HCT116 (cell line): ENCODE results near the gene GRIP1. TPM values are rescaled to one million over a fixed set of nuclear protein-coding genes. Genes with fewer than 3 reads are reported as not detected.

Experiments used
- ATAC-seq: fragments of 200-7000 bp; cut with Tn5 transposase; 2 replicates; pipeline ENCODE4 v1.9.1; 2020; ENCODE audit warnings: mild to moderate bottlenecking, moderate library complexity
- BruUV-seq: library from RNA; stranded (reverse); fragments of 400-500 nt; replicated peaks from 2 replicates; lab custom pipeline; 2021; lab: Mats Ljungman, UMichigan
- CTCF ChIA-PET: fragments of 300-600 bp; sonication (Branson Sonifier 250); formaldehyde crosslinking; loops from one replicate; lab custom pipeline; 2021; ENCODE audit warnings: antibody characterized with exemption; lab: Charles Lee
- POLR2A ChIA-PET: fragments of 300-600, 350-600 bp; sonication (Branson Sonifier 250); formaldehyde crosslinking; loops from one replicate; lab custom pipeline; 2021; ENCODE audit warnings: antibody characterized with exemption; lab: Charles Lee
- RAD21 ChIA-PET, 2 experiments: fragments of 300-600 bp; sonication (Branson Sonifier 250); formaldehyde crosslinking; loops; one replicate each; lab custom pipeline; 2023; ENCODE audit warnings: low total read pairs in 2 of 2; ENCODE audit not compliant: uncharacterized antibody in 2 of 2, unreplicated experiment in 2 of 2, low non-redundant PET in 1 of 2; lab: Charles Lee
- DNase-seq: peaks from one replicate; pipeline ENCODE4 v3.0.0-alpha.2; 2010; ENCODE audit warnings: low read depth, low spot score
- H2AFZ ChIP-seq: fragments of 200-600 bp; shearing (Covaris generic), sonication (generic); 2 replicates; pipeline ENCODE4 v1.6.1; 2017; ENCODE audit warnings: low read depth, mixed run types, mixed read lengths, antibody characterized with exemption, low read length; ENCODE audit not compliant: poor library complexity, severe bottlenecking
- H3K27ac ChIP-seq: 2 replicates; pipeline ENCODE4 v1.5.1; 2012; ENCODE audit warnings: low read depth, low read length
- H3K27me3 ChIP-seq: fragments of 200-600 bp; sonication (generic); 2 replicates; pipeline ENCODE4 v1.6.1; 2016; ENCODE audit warnings: mixed run types, low read length, mixed read lengths; ENCODE audit not compliant: insufficient read depth
- H3K36me3 ChIP-seq, 2 experiments: fragments of 200-500 bp in 1 of 2; fragments of 200-600 bp in 1 of 2; sonication (Bioruptor generic) in 1 of 2; sonication (generic) in 1 of 2; 2 replicates each; pipeline versions ENCODE4 v1.5.1 to v1.6.1; 2014 to 2016; ENCODE audit warnings: low read length in 2 of 2, inconsistent platforms in 1 of 2, mixed read lengths in 1 of 2, mixed run types in 1 of 2; ENCODE audit not compliant: insufficient read depth in 2 of 2, control insufficient read depth in 1 of 2
- H3K4me1 ChIP-seq, 2 experiments: fragments of 200-600 bp in 1 of 2; sonication (generic) in 1 of 2; 2 replicates each; pipeline versions ENCODE4 v1.5.1 to v1.6.1; 2012 to 2017; ENCODE audit warnings: low read length in 2 of 2, inconsistent platforms in 1 of 2, mild to moderate bottlenecking in 1 of 2, mixed read lengths in 1 of 2, mixed run types in 1 of 2, moderate library complexity in 1 of 2; ENCODE audit not compliant: insufficient read depth in 2 of 2, control insufficient read depth in 1 of 2
- H3K4me2 ChIP-seq: fragments of 200-600 bp; sonication (generic); 2 replicates; pipeline ENCODE4 v1.6.1; 2017; ENCODE audit warnings: mixed run types, low read length, mixed read lengths
- H3K4me3 ChIP-seq, 2 experiments: fragments of 200-600 bp in 1 of 2; sonication (generic) in 1 of 2; replicated peaks in 1 of 2; 2 replicates each; pipeline ENCODE4 v1.5.1; 2011 to 2016; ENCODE audit warnings: low read length in 2 of 2, control low read depth in 1 of 2, low read depth in 1 of 2, mild to moderate bottlenecking in 1 of 2, mixed read lengths in 1 of 2, mixed run types in 1 of 2
- H3K79me2 ChIP-seq: fragments of 200-600 bp; sonication (generic); 2 replicates; pipeline ENCODE4 v1.6.1; 2017; ENCODE audit warnings: mild to moderate bottlenecking, mixed run types, low read length, moderate library complexity, mixed read lengths; ENCODE audit not compliant: insufficient read depth
- H3K9ac ChIP-seq: fragments of 200-600 bp; sonication (generic); 2 replicates; pipeline ENCODE4 v1.6.1; 2016; ENCODE audit warnings: low read length, mixed read lengths
- H3K9me2 ChIP-seq: fragments of 200-600 bp; sonication (generic), shearing (Covaris generic); 2 replicates; pipeline ENCODE4 v1.6.1; 2017; ENCODE audit warnings: mixed run types, mild to moderate bottlenecking, moderate library complexity; ENCODE audit not compliant: insufficient read depth
- H3K9me3 ChIP-seq, 2 experiments: fragments of 200-500 bp in 1 of 2; fragments of 200-600 bp in 1 of 2; sonication (Bioruptor generic) in 1 of 2; sonication (generic) in 1 of 2; 2 replicates each; pipeline ENCODE4 v1.6.1; 2014 to 2017; ENCODE audit warnings: low read length in 2 of 2, mixed read lengths in 2 of 2, inconsistent platforms in 1 of 2, low read depth in 1 of 2, mild to moderate bottlenecking in 1 of 2, mixed run types in 1 of 2, moderate library complexity in 1 of 2; ENCODE audit not compliant: control insufficient read depth in 1 of 2, insufficient read depth in 1 of 2
- H4K20me1 ChIP-seq: fragments of 200-600 bp; sonication (generic), shearing (Covaris generic); 2 replicates; pipeline ENCODE4 v1.6.1; 2017; ENCODE audit warnings: mixed run types, mild to moderate bottlenecking, moderate library complexity; ENCODE audit not compliant: insufficient read depth
- CBX3 ChIP-seq: IDR thresholded peaks from 2 replicates; pipeline ENCODE4 v1.6.1; 2012; ENCODE audit warnings: low read depth
- CEBPB ChIP-seq: IDR thresholded peaks from 2 replicates; pipeline ENCODE4 v1.6.1; 2012; ENCODE audit warnings: low read depth
- EGR1 ChIP-seq: IDR thresholded peaks from 2 replicates; pipeline ENCODE4 v1.6.1; 2012; ENCODE audit warnings: low read depth
- EZH2 ChIP-seq: fragments of 200-600 bp; sonication (generic); IDR thresholded peaks from 2 replicates; pipeline ENCODE4 v1.6.1; 2017; ENCODE audit warnings: antibody characterized with exemption, mixed run types
- EZH2phosphoT487 ChIP-seq: fragments of 200-600 bp; IDR thresholded peaks from 2 replicates; pipeline ENCODE4 v1.6.1; 2018; ENCODE audit warnings: antibody characterized with exemption, borderline replicate concordance
- FOSL1 ChIP-seq: IDR thresholded peaks from 2 replicates; pipeline ENCODE4 v1.6.1; 2012; ENCODE audit warnings: low read depth
- POLR2A ChIP-seq: IDR thresholded peaks from 2 replicates; pipeline ENCODE4 v1.7.0; 2011; ENCODE audit warnings: borderline replicate concordance; ENCODE audit not compliant: insufficient read depth, insufficient read length; ENCODE audit errors: extremely low read depth
- POLR2AphosphoS5 ChIP-seq: IDR thresholded peaks from 2 replicates; pipeline ENCODE4 v1.6.1; 2011; ENCODE audit warnings: mild to moderate bottlenecking, low read depth, low read length, moderate library complexity
- RAD21 ChIP-seq: IDR thresholded peaks from 2 replicates; pipeline ENCODE4 v1.6.1; 2012; ENCODE audit warnings: low read depth, mild to moderate bottlenecking
- SIN3A ChIP-seq: IDR thresholded peaks from 2 replicates; pipeline ENCODE4 v1.6.1; 2012; ENCODE audit warnings: low read depth
- SP1 ChIP-seq: IDR thresholded peaks from 2 replicates; pipeline ENCODE4 v1.6.1; 2012; ENCODE audit warnings: low read depth
- SRF ChIP-seq: IDR thresholded peaks from 2 replicates; pipeline ENCODE4 v1.6.1; 2012; ENCODE audit warnings: low read depth
- YY1 ChIP-seq: IDR thresholded peaks from 2 replicates; pipeline ENCODE4 v1.6.1; 2011; ENCODE audit warnings: low read length, low read depth, moderate library complexity, mild to moderate bottlenecking; ENCODE audit not compliant: insufficient replicate concordance; ENCODE audit errors: extremely low read depth
- ZFX ChIP-seq: fragments of 450-650 bp; IDR thresholded peaks from 2 replicates; pipeline ENCODE4 v1.6.1; 2017
- intact Hi-C: fragments of 100-400 bp; cut with micrococcal nuclease; formaldehyde crosslinking; loops from 2 replicates; pipeline ENCODE4 v1.10.0; 2022
- total RNA-seq: library from RNA; stranded (reverse); gene quantifications from one replicate; pipeline ENCODE4 v1.2.1, GENCODE V29; 2021; ENCODE audit not compliant: unreplicated experiment
- TF ChIP-seq, protein P1 (sequence below): IDR thresholded peaks from 2 replicates; pipeline ENCODE4 v1.6.1; 2011; ENCODE audit warnings: mild to moderate bottlenecking, low read length, moderate library complexity; ENCODE audit not compliant: insufficient replicate concordance; ENCODE audit errors: extremely low read depth
- TF ChIP-seq, protein P2 (sequence below), 3 experiments: fragments of 200-600 bp in 1 of 3; sonication (generic) in 1 of 3; IDR thresholded peaks in 2 of 3; conservative IDR thresholded peaks in 1 of 3; 2 replicates each; pipeline ENCODE4 v1.5.1; 2012 to 2017; ENCODE audit warnings: low read depth in 2 of 3, low read length in 2 of 3, antibody characterized with exemption in 1 of 3, borderline replicate concordance in 1 of 3, control low read depth in 1 of 3, mild to moderate bottlenecking in 1 of 3, mixed read lengths in 1 of 3, mixed run types in 1 of 3, moderate library complexity in 1 of 3; ENCODE audit not compliant: insufficient read depth in 1 of 3
- TF ChIP-seq, protein P3 (sequence below): IDR thresholded peaks from 2 replicates; pipeline ENCODE4 v1.6.1; 2012
- TF ChIP-seq, protein P4 (sequence below): IDR thresholded peaks from 2 replicates; pipeline ENCODE4 v1.6.1; 2012; ENCODE audit warnings: low read depth
- TF ChIP-seq, protein P5 (sequence below): IDR thresholded peaks from 2 replicates; pipeline ENCODE4 v1.6.1; 2012

The GRIP1 gene
- total RNA-seq, 1 experiment from 2014 or later, result not detected

GRCh38 chr12:66684222-66684621, 5.3 kb upstream of the GRIP1 start (continued):
- TF ChIP-seq, protein P1, sequence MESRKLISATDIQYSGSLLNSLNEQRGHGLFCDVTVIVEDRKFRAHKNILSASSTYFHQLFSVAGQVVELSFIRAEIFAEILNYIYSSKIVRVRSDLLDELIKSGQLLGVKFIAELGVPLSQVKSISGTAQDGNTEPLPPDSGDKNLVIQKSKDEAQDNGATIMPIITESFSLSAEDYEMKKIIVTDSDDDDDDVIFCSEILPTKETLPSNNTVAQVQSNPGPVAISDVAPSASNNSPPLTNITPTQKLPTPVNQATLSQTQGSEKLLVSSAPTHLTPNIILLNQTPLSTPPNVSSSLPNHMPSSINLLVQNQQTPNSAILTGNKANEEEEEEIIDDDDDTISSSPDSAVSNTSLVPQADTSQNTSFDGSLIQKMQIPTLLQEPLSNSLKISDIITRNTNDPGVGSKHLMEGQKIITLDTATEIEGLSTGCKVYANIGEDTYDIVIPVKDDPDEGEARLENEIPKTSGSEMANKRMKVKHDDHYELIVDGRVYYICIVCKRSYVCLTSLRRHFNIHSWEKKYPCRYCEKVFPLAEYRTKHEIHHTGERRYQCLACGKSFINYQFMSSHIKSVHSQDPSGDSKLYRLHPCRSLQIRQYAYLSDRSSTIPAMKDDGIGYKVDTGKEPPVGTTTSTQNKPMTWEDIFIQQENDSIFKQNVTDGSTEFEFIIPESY, result no peak
- TF ChIP-seq SIN3A, result no peak
- no peak for TF ChIP-seq CEBPB

- Histone ChIP-seq H3K27ac (no peak overlapping the region), H3K9me3 (no peaks in the 10 kb centered on the region), H4K20me1 (no peaks in the 10 kb centered on the region), H3K4me3 (no peak overlapping the region), H3K79me2 (no peaks in the 10 kb centered on the region), H3K27me3 (peaks cover 92% of the 10 kb centered on the region), H3K4me2 (no peak overlapping the region), H3K9ac (no peak overlapping the region), H2AFZ (no peak overlapping the region), H3K9me2 (no peaks in the 10 kb centered on the region), H3K36me3 (no peaks in the 10 kb centered on the region), H3K4me1 (no peaks in the 10 kb centered on the region)
- ChIA-PET CTCF (interaction anchor here (2.3 kb wide), 1 partner anchor 26 kb away, joined by 6 read pairs; no protein-coding TSS in a partner anchor), RAD21 (no interaction called here), POLR2A (no interaction called here)
- ATAC-seq, result no peak
- no peak for DNase-seq
- intact Hi-C loops, result no loop called here
- BruUV-seq, result no TSS peak
- no peak for TF ChIP-seq POLR2A
- no peak for TF ChIP-seq POLR2AphosphoS5
- TF ChIP-seq SP1, result no peak
- TF ChIP-seq, protein P2, sequence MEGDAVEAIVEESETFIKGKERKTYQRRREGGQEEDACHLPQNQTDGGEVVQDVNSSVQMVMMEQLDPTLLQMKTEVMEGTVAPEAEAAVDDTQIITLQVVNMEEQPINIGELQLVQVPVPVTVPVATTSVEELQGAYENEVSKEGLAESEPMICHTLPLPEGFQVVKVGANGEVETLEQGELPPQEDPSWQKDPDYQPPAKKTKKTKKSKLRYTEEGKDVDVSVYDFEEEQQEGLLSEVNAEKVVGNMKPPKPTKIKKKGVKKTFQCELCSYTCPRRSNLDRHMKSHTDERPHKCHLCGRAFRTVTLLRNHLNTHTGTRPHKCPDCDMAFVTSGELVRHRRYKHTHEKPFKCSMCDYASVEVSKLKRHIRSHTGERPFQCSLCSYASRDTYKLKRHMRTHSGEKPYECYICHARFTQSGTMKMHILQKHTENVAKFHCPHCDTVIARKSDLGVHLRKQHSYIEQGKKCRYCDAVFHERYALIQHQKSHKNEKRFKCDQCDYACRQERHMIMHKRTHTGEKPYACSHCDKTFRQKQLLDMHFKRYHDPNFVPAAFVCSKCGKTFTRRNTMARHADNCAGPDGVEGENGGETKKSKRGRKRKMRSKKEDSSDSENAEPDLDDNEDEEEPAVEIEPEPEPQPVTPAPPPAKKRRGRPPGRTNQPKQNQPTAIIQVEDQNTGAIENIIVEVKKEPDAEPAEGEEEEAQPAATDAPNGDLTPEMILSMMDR (IDR thresholded peaks at IDR 0.05 in 2 of 3, conservative IDR thresholded peaks at IDR 0.05 in 1 of 3; ENCODE audit: borderline replicate concordance in 1 of 3, insufficient read depth in 1 of 3, low read depth in 2 of 3, low read length in 2 of 3), result no peak
- TF ChIP-seq SRF, result no peak
- TF ChIP-seq EZH2phosphoT487, result no peak
- TF ChIP-seq, protein P3, sequence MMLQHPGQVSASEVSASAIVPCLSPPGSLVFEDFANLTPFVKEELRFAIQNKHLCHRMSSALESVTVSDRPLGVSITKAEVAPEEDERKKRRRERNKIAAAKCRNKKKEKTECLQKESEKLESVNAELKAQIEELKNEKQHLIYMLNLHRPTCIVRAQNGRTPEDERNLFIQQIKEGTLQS, result no peak
- TF ChIP-seq, protein P4, sequence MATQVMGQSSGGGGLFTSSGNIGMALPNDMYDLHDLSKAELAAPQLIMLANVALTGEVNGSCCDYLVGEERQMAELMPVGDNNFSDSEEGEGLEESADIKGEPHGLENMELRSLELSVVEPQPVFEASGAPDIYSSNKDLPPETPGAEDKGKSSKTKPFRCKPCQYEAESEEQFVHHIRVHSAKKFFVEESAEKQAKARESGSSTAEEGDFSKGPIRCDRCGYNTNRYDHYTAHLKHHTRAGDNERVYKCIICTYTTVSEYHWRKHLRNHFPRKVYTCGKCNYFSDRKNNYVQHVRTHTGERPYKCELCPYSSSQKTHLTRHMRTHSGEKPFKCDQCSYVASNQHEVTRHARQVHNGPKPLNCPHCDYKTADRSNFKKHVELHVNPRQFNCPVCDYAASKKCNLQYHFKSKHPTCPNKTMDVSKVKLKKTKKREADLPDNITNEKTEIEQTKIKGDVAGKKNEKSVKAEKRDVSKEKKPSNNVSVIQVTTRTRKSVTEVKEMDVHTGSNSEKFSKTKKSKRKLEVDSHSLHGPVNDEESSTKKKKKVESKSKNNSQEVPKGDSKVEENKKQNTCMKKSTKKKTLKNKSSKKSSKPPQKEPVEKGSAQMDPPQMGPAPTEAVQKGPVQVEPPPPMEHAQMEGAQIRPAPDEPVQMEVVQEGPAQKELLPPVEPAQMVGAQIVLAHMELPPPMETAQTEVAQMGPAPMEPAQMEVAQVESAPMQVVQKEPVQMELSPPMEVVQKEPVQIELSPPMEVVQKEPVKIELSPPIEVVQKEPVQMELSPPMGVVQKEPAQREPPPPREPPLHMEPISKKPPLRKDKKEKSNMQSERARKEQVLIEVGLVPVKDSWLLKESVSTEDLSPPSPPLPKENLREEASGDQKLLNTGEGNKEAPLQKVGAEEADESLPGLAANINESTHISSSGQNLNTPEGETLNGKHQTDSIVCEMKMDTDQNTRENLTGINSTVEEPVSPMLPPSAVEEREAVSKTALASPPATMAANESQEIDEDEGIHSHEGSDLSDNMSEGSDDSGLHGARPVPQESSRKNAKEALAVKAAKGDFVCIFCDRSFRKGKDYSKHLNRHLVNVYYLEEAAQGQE, result no peak
- TF ChIP-seq FOSL1, result no peak
- TF ChIP-seq RAD21, result no peak
- no peak for TF ChIP-seq CBX3
- TF ChIP-seq EGR1, result no peak
- no peak for TF ChIP-seq ZFX
- no peak for TF ChIP-seq YY1
- no peak for TF ChIP-seq EZH2
- TF ChIP-seq, protein P5, sequence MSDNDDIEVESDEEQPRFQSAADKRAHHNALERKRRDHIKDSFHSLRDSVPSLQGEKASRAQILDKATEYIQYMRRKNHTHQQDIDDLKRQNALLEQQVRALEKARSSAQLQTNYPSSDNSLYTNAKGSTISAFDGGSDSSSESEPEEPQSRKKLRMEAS, result no peak
Observed at GRCh38 chr12:66683822-66684221, 4.9 kb upstream of the GRIP1 start.
